ENCODE data around the gene PPFIA1. TPM values are rescaled to one million over a fixed set of nuclear protein-coding genes. Genes with fewer than 3 reads are reported as not detected.
"Not testable (repeated sequence)": the region's sequence is repeated elsewhere in the genome, so short reads cannot be mapped to it uniquely, and the experiment has no call there.

The PPFIA1 gene
- total RNA-seq, 1 experiment from 2014 or later = 14.8 TPM

DNA sequence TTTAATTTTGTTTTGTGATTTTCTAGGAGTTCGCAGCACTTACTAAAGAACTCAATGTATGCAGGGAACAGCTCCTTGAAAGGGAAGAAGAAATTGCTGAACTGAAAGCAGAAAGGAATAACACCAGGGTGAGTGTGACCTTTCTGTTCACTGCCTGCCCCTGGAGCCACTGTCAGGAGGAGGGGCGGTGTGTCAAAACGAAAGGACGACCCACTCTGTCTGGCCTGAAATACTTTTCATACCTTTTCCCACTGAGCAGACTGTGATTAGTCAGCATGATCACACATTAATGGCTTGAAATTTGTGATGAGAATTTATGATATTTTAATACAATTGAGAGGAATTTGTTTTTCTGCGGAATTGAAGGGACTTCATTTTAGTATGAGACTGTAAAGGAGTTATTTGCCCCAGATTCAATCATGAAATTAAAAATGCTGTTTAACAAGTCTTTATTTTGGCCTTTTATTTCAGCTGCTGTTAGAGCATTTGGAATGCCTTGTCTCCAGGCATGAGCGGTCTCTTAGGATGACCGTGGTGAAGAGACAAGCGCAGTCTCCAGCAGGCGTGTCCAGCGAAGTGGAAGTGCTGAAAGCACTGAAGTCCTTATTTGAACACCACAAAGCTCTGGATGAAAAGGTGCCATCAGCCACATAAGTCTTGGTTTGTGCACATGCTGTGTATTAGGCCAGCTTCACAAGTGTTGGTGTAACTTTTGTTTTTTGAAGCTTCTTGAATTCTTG, 54.1 kb downstream of the PPFIA1 start:
- DNase-seq (ENCODE audit: low spot score) = no peak

DNA sequence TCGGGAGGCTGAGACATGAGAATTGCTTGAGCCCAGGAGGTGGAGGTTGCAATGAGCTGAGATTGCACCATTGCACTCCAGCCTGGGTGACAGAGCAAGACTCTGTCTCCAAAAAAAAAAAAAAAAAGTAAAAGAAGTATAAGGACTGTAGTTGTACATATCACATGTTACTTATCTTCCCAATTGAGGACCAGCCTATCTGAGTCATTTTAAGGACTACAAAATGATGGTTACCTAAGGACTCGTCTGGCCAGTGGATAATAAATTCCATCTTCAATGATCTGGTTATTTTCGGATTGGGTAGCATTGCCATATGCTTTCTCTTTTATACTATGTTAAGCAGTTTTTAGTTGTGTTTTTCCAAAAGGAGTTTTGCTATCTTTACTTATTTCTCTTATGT, 55.3 kb downstream of the PPFIA1 start:
- DNase-seq (ENCODE audit: low spot score) = no peak

DNA sequence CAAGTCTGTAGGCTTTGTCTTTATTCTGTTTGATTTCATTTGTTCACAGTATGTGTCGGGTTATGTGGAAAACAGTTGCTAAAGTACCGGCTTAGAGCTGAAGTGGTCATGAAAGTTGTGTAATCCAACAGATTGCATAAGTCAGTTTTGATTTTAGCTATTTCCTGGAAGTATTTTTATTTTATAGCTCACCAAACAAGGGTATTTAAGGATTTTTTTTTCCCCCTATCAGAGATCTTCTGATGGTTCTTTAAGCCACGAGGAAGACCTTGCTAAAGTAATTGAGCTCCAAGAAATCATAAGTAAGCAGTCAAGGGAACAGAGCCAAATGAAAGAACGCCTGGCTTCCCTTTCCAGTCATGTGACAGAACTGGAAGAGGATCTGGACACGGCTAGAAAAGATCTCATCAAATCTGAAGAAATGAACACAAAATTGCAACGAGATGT, 55.9 kb downstream of the PPFIA1 start:
- no peak for DNase-seq (ENCODE audit: low spot score)

DNA sequence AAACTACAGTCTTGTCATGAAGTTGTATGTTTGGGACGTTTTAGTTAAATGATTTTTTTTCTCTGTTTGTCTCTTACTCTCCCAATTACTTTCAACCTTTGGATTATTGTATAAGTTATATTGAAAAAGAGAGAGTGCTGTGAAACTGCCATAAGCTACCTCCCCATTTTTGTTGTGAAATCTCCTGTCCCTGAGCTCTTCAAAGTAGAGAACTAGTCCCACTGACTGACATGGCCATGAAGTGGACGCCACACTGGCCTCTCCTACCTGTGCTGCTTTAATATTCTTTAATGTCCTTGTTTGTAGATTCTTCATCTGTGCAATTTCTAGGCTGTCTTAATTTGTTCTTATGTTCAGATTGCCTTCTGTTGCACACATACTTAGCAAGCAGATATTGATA, 56.3 kb downstream of the PPFIA1 start:
- DNase-seq (ENCODE audit: low spot score) = no peak

DNA sequence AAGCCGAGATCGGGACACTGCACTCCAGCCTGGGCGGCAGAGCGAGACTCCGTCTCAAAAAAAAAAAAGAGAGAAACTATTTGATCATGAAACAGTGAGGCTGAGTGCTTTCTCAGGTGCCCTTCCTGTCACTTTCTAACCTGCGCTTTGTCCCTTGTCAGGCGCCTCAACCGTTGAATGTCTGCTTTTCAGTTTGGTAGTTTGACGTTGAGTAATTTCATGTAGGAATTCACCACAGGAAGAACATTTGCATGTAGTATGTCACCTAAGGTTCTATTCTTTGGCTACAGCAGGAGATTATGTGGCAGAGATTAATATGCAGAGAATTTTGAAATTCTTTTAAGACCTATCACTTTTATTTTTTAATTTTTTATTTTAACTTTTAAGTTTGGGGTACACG, 57.2 kb downstream of the PPFIA1 start:
- no peak for DNase-seq (ENCODE audit: low spot score)

DNA sequence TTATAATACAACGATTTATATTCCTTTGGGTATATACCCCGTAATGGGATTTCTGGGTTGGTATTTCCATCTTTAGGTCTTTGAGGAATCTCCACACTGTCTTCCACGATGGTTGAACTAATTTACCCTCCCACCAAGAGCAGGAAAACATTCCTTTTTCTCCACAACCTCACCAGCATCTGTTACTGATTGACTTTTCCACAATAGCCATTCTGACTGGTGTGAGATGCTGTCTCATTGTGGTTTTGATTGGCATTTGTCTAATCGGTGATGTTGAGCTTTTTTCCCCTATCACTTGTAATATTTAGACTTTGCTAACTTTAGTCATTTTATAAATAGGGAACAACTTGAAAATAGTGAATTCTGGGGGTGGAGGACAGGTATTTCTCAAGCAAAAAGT, 58.1 kb downstream of the PPFIA1 start:
- no peak for DNase-seq (ENCODE audit: low spot score)

DNA sequence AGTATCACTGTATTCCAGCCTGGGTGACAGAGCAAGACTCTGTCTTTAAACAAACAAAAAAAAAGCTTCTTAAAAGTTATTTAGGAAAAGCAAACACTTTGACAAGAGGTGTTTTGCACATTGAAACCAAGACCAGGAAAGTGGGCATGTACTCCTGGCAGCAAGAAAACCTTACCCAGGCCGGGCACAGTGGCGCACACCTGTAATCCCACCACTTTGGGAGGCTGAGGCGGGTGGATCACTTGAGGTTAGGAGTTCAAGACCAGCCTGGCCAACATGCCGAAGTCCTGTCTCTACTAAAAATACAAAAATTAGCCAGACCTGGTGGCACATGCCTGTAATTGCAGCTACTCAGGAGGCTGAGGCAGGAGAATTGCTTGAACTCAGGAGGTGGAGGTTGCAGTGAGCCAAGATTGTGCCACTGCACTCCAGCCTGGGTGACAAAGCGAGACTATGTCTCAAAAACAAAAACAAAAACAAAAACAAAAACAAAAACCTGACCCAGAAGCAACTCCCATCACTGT, 60.9 kb downstream of the PPFIA1 start:
- not testable (repeated sequence) for DNase-seq (ENCODE audit: low spot score)

DNA sequence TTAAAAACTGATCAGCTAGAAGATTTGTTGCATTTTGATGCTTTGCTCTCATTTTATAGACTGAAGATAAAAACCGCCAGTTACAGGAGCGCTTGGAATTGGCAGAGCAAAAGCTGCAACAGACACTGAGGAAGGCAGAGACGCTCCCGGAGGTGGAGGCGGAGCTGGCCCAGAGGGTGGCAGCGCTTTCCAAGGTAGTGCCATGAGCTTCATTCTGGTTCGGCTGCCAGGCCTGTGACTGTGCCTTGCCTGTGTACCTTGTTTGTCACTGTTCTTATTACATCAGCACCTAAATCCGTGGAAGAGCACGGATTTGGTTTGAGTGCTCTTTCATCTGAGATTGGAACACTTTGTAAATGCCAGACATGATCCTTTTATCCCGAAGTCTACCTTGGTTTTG, 61.4 kb downstream of the PPFIA1 start:
- DNase-seq (ENCODE audit: low spot score) = no peak

DNA sequence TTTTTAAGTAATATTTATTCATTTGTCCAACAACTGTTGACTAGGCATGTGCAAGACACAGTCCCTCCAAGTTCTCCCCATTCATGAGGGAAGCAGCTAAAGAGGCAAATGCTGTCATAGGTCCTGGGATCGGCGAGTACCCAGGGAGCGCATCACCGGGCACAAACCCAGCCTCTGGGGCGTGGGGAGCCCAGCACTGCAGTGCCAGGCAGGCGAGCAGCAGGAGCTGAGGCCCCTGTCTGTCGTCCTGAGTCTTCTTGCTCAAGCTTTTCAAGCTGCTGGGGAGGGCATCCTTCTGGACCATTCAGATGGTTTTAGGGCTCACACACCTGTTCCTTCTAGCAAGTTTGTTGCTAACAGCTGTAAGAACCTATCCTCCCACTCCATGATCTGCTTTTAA, 62.1 kb downstream of the PPFIA1 start:
- no peak for DNase-seq (ENCODE audit: low spot score)

DNA sequence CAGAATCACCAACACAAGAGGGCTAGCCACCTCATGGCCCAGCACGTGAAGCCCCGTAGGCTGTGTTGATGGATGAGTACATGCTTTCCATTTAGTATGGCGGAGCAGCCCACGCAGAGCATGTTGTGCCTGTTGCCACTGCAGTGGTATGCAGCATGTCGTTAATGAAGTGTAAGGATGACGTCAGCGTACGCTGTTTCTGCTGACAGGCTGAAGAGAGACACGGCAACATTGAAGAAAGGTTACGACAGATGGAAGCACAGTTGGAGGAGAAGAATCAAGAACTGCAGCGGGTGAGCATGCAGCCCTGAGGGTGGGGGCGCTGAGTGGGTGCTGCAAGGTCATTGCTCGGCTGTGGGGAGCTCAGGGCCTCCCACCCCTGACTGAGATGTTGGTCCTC, 62.8 kb downstream of the PPFIA1 start:
- no peak for DNase-seq (ENCODE audit: low spot score)

DNA sequence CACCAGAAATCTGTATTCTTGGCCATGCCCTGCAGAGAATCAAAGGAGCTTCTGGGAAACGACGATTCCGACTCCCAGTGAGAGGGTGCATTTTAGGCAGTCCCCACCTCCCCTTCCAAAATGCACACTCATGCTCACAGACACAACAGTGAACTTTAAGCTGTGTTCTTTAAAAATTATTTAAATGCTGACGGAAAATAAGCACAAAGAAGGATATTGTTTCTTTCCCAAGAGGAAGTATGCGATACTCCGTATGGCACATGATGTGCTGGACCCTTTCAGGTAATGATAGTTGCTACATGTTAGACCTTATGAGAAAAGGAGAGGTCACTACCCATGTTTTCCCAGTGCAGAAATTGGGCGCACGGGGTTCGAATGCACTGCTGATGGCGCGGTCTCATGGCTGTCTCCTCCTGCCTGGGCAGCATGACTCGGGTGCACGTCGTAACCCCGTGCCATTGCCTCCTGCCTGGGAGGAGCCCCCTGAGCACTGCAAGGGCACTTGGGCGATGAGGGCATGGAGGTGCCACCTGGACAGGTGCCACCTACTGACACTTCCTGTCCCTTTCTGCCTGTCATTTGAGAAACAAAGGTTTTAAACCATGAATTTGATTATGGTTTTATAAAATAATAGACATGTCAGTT, 64.0 kb downstream of the PPFIA1 start:
- no peak for DNase-seq (ENCODE audit: low spot score)

DNA sequence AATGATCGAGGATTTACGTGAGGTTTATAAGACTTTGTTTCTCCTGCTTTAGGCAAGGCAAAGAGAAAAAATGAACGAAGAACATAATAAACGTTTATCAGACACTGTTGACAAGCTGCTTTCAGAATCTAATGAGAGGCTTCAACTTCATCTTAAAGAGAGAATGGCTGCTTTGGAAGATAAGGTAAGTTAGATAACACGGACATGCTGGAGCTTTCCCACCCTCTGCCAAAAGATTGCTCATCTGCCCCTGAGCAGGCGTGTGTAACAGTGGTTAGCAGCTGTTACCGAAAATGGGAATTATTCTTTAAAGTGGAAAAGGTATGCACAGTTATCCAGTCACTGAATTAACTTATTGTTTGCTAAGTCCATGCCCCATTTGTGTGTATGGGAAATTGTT, 65.0 kb downstream of the PPFIA1 start:
- DNase-seq (ENCODE audit: low spot score) = no peak

DNA sequence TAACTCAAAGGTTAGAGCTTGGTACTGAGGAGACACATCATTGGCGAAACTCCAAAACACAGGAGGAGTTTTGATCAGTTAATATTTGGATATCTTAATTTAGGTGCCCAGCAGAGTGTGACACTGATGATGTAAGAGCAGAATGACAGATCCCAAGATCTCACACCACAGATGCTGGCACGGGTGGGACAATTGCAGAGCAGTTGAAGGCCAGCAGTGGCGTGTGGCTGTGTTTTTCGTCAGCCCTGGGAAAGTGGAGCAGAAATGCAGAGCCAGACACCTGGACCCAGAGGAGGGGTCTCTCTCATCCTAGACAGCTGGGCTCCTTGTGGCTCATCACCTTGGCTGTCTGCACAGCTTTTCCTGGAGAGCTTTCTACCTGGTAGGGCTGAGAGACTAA, 68.1 kb downstream of the PPFIA1 start:
- DNase-seq (ENCODE audit: low spot score) = no peak

DNA sequence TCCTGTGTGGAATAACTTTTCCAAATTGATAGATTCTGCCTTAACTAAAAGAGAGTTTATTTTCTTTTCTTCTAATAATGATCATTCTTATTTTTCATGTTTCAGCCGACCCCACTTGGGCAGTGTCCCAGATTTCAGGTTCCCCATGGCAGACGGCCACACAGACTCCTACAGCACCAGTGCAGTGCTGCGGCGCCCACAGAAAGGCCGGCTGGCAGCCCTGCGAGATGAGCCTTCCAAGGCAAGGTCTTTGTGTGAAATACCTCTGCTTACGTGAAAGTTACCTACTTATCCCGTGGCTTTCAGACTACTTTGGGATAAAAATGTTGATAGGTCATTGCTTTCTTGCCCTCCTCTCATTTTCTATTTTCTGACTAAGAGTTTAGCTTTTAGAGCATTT, 68.6 kb downstream of the PPFIA1 start:
- DNase-seq (ENCODE audit: low spot score) = no peak

DNA sequence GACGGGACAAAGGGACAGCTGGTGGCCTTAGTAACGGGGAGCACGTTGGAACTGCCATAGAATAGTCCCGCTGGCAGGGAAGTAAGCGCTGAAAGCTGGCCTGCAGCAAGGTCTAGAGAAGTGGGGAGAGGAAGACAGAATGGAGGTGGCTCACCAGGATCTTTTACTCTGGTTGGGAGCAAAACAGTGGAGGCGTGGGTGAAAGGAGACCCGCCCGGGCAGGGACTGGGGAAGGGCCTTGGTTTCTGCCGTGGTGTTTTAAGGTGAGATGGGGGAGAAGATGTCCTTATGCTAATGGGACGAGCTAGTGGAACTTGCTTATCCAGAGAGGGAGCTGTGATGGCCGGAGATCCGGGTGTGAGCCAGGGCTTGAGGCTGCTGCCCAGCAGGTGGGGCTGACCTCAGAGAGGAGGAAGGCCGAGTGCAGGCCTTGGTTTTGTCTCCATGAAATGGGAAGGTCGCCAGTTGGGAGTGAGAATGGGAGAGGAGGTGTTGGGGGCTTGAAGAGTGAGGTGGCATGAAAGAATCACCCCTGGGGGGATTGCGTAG, 71.5 kb downstream of the PPFIA1 start:
- DNase-seq (ENCODE audit: low spot score) = no peak

DNA sequence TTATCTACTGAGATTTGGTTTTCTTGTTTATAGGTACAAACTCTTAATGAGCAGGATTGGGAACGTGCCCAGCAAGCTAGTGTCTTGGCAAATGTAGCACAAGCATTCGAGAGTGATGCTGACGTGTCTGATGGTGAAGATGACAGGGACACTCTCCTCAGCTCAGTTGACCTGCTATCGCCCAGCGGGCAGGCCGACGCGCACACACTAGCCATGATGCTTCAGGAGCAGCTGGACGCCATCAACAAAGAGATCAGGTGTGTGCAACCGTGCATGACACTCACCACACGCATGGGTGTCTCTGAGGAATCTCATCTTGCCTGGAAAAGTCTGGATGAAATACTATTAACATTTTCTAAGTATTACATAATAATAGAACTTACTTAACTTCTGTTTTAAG, 73.1 kb downstream of the PPFIA1 start:
- DNase-seq (ENCODE audit: low spot score) = no peak

DNA sequence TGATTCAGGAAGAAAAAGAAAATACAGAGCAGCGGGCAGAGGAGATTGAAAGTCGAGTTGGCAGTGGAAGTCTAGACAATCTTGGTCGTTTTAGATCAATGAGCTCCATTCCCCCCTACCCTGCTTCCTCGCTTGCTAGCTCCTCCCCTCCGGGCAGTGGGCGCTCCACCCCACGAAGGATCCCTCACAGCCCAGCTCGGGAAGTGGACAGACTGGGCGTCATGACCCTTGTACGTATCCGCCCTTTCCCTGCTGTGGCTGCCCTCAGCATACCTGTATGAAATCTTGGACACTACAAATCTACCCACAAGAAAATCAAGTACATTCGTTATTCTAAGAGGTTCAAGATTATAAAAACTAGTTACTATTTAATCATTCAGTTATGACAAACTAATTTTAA, 77.7 kb downstream of the PPFIA1 start:
- DNase-seq (ENCODE audit: low spot score) = no peak

DNA sequence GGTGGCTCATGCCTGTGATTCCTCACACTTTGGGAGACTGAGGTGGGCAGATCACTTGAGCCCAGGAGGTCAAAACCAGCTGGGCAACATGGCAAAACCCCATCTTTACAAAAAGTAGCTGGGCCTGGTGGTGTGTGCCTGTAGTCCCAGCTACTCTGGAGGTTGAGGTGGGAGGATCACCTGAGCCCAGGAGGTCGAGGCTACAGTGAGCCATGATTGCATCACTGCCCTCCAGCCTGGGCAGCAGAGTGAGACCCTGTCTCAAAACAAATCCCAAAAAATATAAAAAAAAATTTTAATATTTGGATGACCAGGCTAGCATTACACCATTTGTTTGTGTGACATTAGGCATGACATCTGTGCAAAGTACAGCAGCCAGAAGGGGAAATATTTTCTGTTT, 78.1 kb downstream of the PPFIA1 start:
- no peak for DNase-seq (ENCODE audit: low spot score)

DNA sequence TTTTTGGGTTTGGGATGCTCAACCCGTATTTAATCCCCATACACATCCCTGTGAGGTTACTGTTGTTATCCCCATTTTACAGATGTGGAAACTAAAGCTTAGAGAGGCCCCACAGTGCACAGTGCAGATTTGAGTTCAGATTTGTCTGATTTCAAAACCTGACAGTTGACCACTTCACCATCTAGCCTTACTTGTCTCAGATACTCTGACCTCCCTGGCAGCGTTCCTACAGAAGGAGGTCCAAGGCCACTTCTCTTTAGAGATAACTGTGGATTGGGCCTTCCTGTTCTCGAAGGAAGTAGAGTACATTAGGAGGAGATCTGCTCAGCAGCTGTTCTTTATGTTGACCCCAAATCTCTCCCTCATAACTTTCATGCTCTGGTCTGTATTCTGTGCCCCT, 81.2 kb downstream of the PPFIA1 start:
- no peak for DNase-seq (ENCODE audit: low spot score)

DNA sequence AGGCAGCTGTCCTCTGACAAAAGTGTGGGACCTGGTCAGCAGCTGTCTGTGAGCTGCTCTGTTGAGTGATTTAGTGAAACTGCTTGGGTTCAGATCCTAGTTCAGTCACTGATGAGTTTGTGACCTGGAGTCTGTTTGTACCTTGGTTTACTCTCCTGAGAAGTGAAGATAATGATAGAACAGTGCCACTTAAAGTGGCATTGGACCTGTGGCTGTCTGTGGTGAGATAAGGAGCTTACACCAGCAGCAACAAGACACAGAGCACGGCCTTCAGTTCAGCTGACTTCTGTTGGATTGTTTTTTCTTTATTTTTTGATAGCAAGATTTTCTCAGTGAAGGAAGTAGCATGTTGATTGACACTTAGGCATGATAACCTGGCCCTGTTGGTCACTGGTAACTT, 81.6 kb downstream of the PPFIA1 start:
- DNase-seq (ENCODE audit: low spot score) = no peak

DNA sequence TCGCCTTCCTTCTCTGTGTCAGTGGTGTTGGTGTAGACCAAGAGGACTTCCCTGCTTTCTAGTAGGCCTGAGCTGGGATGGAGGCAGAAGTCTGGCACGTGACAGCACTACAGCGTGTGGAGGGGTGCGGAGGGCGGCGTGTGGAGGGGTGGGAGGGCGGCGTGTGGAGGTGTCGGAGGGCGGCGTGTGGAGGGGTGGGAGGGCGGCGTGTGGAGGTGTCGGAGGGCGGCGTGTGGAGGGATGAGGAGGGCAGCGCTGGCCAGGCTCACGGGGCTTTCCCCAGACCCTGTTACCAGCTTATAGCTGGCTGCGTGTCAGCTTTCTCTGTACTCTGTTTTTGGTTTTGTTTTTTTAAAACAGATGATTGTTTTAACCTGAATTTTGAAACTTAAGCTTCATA, 82.1 kb downstream of the PPFIA1 start:
- DNase-seq (ENCODE audit: low spot score) = no peak

DNA sequence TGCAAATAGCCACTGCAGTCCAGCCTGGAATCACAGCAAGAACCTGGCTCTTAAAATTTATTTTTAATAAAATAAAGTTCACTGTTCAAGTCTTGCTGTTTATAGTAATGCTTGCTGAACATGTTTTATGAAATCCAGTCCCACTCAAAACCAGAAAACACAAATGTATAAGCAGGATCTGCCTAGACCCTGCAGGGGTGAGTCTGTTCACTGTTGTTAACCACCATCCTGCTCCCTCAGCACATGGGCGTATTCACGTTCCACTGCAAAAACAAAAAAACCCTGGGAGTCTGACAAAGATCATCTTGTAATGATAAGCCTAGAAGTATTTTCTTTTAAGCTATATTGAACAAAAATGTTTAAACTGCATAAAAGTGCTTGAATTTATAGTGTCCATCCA, 82.8 kb downstream of the PPFIA1 start:
- no peak for DNase-seq (ENCODE audit: low spot score)

DNA sequence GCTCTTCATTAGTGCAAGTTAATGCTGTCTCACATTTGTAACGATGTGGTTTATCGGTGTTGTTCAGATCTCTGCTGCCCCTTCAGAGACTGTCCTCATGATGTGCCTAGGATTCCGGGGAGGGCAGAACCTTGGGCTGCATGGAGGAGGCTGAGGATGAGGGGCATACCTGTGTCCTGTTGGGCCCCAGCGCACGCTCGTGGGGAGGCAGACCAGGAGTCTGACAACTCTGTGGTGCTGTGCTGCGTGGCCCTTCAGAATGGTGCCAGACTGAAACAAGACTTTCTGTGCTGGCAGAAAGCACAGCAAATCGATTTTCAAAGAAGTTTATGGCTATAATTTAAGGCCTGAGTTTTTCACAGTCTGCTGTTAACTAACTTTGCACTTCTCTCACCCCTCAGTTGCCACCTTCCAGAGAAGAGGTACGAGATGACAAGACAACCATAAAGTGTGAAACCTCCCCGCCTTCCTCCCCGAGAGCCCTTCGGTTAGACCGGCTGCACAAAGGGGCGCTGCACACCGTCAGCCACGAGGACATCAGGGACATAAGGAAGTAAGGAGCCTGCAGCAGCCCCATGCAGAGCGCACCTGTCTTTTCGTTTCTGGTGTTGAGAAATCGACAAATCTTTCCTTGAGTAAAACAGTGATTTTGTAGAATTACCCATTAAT, 83.5 kb downstream of the PPFIA1 start:
- no peak for DNase-seq (ENCODE audit: low spot score)

Measured in H4 (cell line).